ENCODE measurements around the gene GPR146. TPM values are rescaled to one million over a fixed set of nuclear protein-coding genes. Genes with fewer than 3 reads are reported as not detected.

The GPR146 gene
- total and polyA plus RNA-seq, 2 of the 8 experiments (the other 6 are each of a cell fraction or from before 2014, with no cell fraction given) = 1.8 to 2.7 TPM

DNA sequence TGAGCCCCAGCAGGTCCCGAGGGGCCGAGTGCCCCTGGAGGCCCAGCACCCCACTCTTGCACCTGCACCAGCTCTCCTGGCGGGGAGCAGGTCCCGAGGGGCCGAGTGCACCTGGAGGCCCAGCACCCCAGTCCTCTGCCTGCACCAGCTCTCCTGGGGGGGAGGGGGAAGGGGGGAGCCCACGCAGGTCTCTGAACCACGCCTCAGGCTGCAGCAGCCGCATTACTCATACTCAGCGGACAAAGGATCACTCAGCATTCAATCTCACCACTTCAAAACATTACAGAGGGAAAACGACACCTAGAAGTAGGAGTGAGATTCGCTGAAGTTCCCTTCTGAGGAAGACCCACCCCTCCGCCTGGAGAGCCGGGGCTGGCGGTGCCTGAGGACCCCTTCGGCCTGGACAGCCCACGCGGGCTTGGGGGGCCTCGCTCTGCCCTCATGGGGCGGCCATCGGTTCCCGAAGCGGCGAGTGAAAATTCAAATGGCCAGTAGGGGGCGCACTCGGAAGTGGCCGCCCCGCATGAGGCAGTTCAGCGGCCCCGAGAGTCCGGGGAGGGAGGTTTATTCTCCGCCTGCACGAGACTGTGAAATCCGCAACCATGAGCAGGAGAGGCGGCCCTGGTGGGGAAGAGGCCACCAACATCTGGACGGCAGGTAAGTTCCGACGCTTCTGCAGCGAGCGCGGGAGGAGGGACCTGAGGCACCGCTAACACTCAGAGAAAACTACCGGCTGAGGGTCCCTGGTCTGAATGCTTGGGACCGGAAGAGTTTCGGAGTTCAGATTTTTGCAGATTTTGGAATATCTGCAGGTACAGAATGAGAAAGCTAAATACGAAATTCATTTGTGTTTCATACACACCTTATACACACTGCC is 42.5 kb downstream of the GPR146 start (continued):
- TF ChIP-seq TEAD4 (IDR thresholded peaks at IDR 0.05; ENCODE audit: low read depth, low read length) (no peak), SP1 (IDR thresholded peaks at IDR 0.05; ENCODE audit: low read depth, low read length) (no peak), KDM5A (IDR thresholded peaks at IDR 0.05; ENCODE audit: low read length) (no peak), KDM1A (IDR thresholded peaks at IDR 0.05; ENCODE audit: borderline replicate concordance, low read length) (0 out of 2 replicates have a peak, but pooled peaks have one; percentile 15), JUN (IDR thresholded peaks at IDR 0.05; ENCODE audit: low read depth, low read length) (no peak), YY1 (IDR thresholded peaks at IDR 0.05; ENCODE audit: low read depth, low read length) (peak; percentile 87), NRF1 (IDR thresholded peaks at IDR 0.05; ENCODE audit: low read depth, low read length) (no peak), GABPA (IDR thresholded peaks at IDR 0.05; ENCODE audit: borderline replicate concordance, insufficient read depth, low read length) (peak; percentile 79; the same call in 1 of the 2 replicates), BCL11A (IDR thresholded peaks at IDR 0.05; ENCODE audit: low read depth in 2 of 2, low read length in 2 of 2) (no peak), SIN3A (conservative IDR thresholded peaks at IDR 0.05 in 1 of 2, IDR thresholded peaks at IDR 0.05 in 1 of 2; ENCODE audit: low read depth in 1 of 2, low read length in 2 of 2) (no peak), FOSL1 (IDR thresholded peaks at IDR 0.05; ENCODE audit: insufficient read depth, low read depth, low read length) (no peak), TAF7 (optimal IDR thresholded peaks at IDR 0.05; ENCODE audit: borderline replicate concordance, low read depth, low read length) (no peak), CHD2 (IDR thresholded peaks at IDR 0.05; ENCODE audit: low read length) (no peak), POLR2A (IDR thresholded peaks at IDR 0.05; ENCODE audit: control extremely low read depth in 1 of 2, low read depth in 2 of 2, low read length in 2 of 2) (no peak), BRCA1 (IDR thresholded peaks at IDR 0.05; ENCODE audit: low read depth, low read length) (no peak), SIX5 (IDR thresholded peaks at IDR 0.05; ENCODE audit: low read depth, low read length) (no peak), HDAC6 (IDR thresholded peaks at IDR 0.05; ENCODE audit: low read depth, low read length) (no peak), HDAC2 (IDR thresholded peaks at IDR 0.05; ENCODE audit: borderline replicate concordance in 1 of 2, low read depth in 2 of 2, low read length in 2 of 2) (peak in 1 of 2 experiments; percentile 53; a peak in 1 of 4 replicates), MAFK (IDR thresholded peaks at IDR 0.05; ENCODE audit: low read depth, low read length) (no peak), NANOG (IDR thresholded peaks at IDR 0.05; ENCODE audit: insufficient read depth, low read depth, low read length, poor library complexity, severe bottlenecking) (no peak)
- TF ChIP-seq, protein P1, sequence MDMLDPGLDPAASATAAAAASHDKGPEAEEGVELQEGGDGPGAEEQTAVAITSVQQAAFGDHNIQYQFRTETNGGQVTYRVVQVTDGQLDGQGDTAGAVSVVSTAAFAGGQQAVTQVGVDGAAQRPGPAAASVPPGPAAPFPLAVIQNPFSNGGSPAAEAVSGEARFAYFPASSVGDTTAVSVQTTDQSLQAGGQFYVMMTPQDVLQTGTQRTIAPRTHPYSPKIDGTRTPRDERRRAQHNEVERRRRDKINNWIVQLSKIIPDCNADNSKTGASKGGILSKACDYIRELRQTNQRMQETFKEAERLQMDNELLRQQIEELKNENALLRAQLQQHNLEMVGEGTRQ (IDR thresholded peaks at IDR 0.05; ENCODE audit: low read length) = no peak
- TF ChIP-seq, protein P2, sequence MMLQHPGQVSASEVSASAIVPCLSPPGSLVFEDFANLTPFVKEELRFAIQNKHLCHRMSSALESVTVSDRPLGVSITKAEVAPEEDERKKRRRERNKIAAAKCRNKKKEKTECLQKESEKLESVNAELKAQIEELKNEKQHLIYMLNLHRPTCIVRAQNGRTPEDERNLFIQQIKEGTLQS (IDR thresholded peaks at IDR 0.05; ENCODE audit: insufficient read depth, low read depth, low read length) = no peak

All from H1 (cell line).